Subcutaneous abdominal adipose tissue (tissue), 5 donors: Measurements from ENCODE around the gene TBC1D14.
A peak's percentile ranks its signal among the peaks of the same experiment; 100 is the strongest.
"Not testable (repeated sequence)": the region's sequence is repeated elsewhere in the genome, so short reads cannot be mapped to it uniquely, and the experiment has no call there.

Source experiments
- H3K27ac ChIP-seq: one replicate; pipeline ENCODE4 v1.7.0; 2013; ENCODE audit warnings: low read depth, mild to moderate bottlenecking, inconsistent platforms, low read length, moderate library complexity
- H3K27me3 ChIP-seq, 5 donors: one replicate each; pipeline ENCODE4 v1.7.0; 2013; ENCODE audit warnings: low read length in 5 of 5, inconsistent platforms in 1 of 5; ENCODE audit not compliant: control insufficient read depth in 5 of 5, insufficient read depth in 4 of 5
- H3K36me3 ChIP-seq, 5 donors: one replicate each; pipeline ENCODE4 v1.7.0; 2013; ENCODE audit warnings: low read length in 5 of 5; ENCODE audit not compliant: control insufficient read depth in 5 of 5, insufficient read depth in 5 of 5
- H3K4me1 ChIP-seq, 5 donors: one replicate each; pipeline ENCODE4 v1.7.0; 2013; ENCODE audit warnings: low read length in 5 of 5, mild to moderate bottlenecking in 3 of 5, moderate library complexity in 1 of 5; ENCODE audit not compliant: control insufficient read depth in 5 of 5, insufficient read depth in 5 of 5
- H3K4me3 ChIP-seq, 5 donors: one replicate each; pipeline ENCODE4 v1.7.0; 2013; ENCODE audit warnings: low read length in 5 of 5, low read depth in 1 of 5
- H3K9ac ChIP-seq, 5 donors: one replicate each; pipeline ENCODE4 v1.7.0; 2013; ENCODE audit warnings: low read length in 5 of 5, mild to moderate bottlenecking in 4 of 5, moderate library complexity in 3 of 5
- H3K9me3 ChIP-seq, 5 donors: one replicate each; pipeline ENCODE4 v1.7.0; 2013; ENCODE audit warnings: low read length in 5 of 5; ENCODE audit not compliant: control insufficient read depth in 5 of 5
- donor health status: healthy.
- donor health status: healthy.
- donor health status: healthy.
- donor health status: healthy.
- donor health status: healthy.

Gene TBC1D14

GRCh38 chr4:6908432-6909112 is 1.1 kb upstream of the TBC1D14 start:
- Histone ChIP-seq H3K4me3 (peak overlapping the region; percentile 80 to 89 (median 81)), H3K27me3 (peaks cover 0 to 10% (median 5%) of the 10 kb centered on the region in 5 donors)

GRCh38 chr4:6909970-6910339 is 329 bp downstream of the TBC1D14 start:
- Histone ChIP-seq H3K36me3 (no peaks in the 10 kb centered on the region), H3K4me3 (peak overlapping the region in 4 of 5 donors; percentile 63 to 89 (median 74)), H3K9me3 (no peaks in the 10 kb centered on the region), H3K27me3 (peaks cover 0 to 10% (median 5%) of the 10 kb centered on the region in 5 donors), H3K4me1 (peaks cover 2 to 57% (median 26%) of the 10 kb centered on the region in 5 donors), H3K27ac (no peak overlapping the region), H3K9ac (peak overlapping the region in 4 of 5 donors; percentile 63 to 80 (median 70))

More at GRCh38 chr4:6908432-6909112, 1.1 kb upstream of the TBC1D14 start:
- Histone ChIP-seq H3K36me3 (no peaks in the 10 kb centered on the region), H3K9ac (peak overlapping the region in 4 of 5 donors; percentile 72 to 95 (median 84)), H3K9me3 (no peaks in the 10 kb centered on the region), H3K4me1 (peaks cover 2 to 52% (median 26%) of the 10 kb centered on the region in 5 donors), H3K27ac (peak overlapping the region; percentile 83)

- H3K4me3 ChIP-seq: peak overlapping the region; percentile 61 to 89 (median 66)
- H3K27ac ChIP-seq: no peak overlapping the region
- H3K4me1 ChIP-seq: peaks cover 2 to 62% (median 30%) of the 10 kb centered on the region in 5 donors
- H3K9ac ChIP-seq: peak overlapping the region; percentile 63 to 80 (median 64)
- no peaks in the 10 kb centered on the region for H3K36me3 ChIP-seq
- no peaks in the 10 kb centered on the region for H3K9me3 ChIP-seq
- H3K27me3 ChIP-seq: peaks cover 0 to 10% (median 5%) of the 10 kb centered on the region in 5 donors
These were observed 824 bp downstream of the TBC1D14 start for GRCh38 chr4:6910340-6910959.

- Histone ChIP-seq H3K9me3 (no peaks in the 10 kb centered on the region), H3K9ac (peak overlapping the region in 4 of 5 donors; percentile 63 to 80 (median 69)), H3K4me3 (peak overlapping the region; percentile 61 to 89 (median 66)), H3K27ac (no peak overlapping the region), H3K4me1 (peaks cover 2 to 65% (median 30%) of the 10 kb centered on the region in 5 donors), H3K27me3 (peaks cover 0 to 7% (median 5%) of the 10 kb centered on the region in 5 donors), H3K36me3 (no peaks in the 10 kb centered on the region)
These were observed 1.6 kb downstream of the TBC1D14 start for GRCh38 chr4:6910960-6911874.

- Histone ChIP-seq H3K4me3 (peak overlapping the region in 1 of 5 donors; percentile 89), H3K4me1 (peaks cover 2 to 72% (median 35%) of the 10 kb centered on the region in 5 donors)
- H3K9me3 ChIP-seq, H3K27me3 ChIP-seq, H3K27ac ChIP-seq, H3K36me3 ChIP-seq, H3K9ac ChIP-seq: not testable (repeated sequence)
These were observed 2.3 kb downstream of the TBC1D14 start for GRCh38 chr4:6911917-6912316.

GRCh38 chr4:6912441-6912840 is 2.8 kb downstream of the TBC1D14 start:
- H3K9ac ChIP-seq: peak overlapping the region in 1 of 5 donors; percentile 45
- H3K27me3 ChIP-seq: peaks cover 0 to under 1% (median 0%) of the 10 kb centered on the region in 5 donors
- peaks cover 2 to 77% (median 40%) of the 10 kb centered on the region in 5 donors for H3K4me1 ChIP-seq
- H3K27ac ChIP-seq: no peak overlapping the region
- H3K4me3 ChIP-seq: peak overlapping the region in 1 of 5 donors; percentile 41
- no peaks in the 10 kb centered on the region for H3K36me3 ChIP-seq
- no peaks in the 10 kb centered on the region for H3K9me3 ChIP-seq

- Histone ChIP-seq H3K9me3 (no peaks in the 10 kb centered on the region), H3K27ac (no peak overlapping the region), H3K4me3 (no peak overlapping the region), H3K27me3 (no peaks in the 10 kb centered on the region), H3K4me1 (peaks cover 4 to 77% (median 43%) of the 10 kb centered on the region in 5 donors), H3K36me3 (no peaks in the 10 kb centered on the region), H3K9ac (no peak overlapping the region)
These were observed 3.8 kb downstream of the TBC1D14 start for GRCh38 chr4:6913350-6913905.

- Histone ChIP-seq H3K4me3 (no peak overlapping the region), H3K36me3 (no peaks in the 10 kb centered on the region), H3K9ac (no peak overlapping the region), H3K27me3 (no peaks in the 10 kb centered on the region), H3K27ac (no peak overlapping the region), H3K9me3 (no peaks in the 10 kb centered on the region), H3K4me1 (peaks cover 4 to 75% (median 39%) of the 10 kb centered on the region in 5 donors)
These were observed 4.8 kb downstream of the TBC1D14 start for GRCh38 chr4:6914448-6914847.

GRCh38 chr4:6915041-6916005 is 5.7 kb downstream of the TBC1D14 start:
- H3K36me3 ChIP-seq: no peaks in the 10 kb centered on the region
- H3K27me3 ChIP-seq: no peaks in the 10 kb centered on the region
- H3K9ac ChIP-seq: no peak overlapping the region
- no peak overlapping the region for H3K27ac ChIP-seq
- H3K4me1 ChIP-seq: peaks cover 4 to 75% (median 36%) of the 10 kb centered on the region in 5 donors
- no peaks in the 10 kb centered on the region for H3K9me3 ChIP-seq
- H3K4me3 ChIP-seq: no peak overlapping the region
